ENCODE results near the gene VPS8. TPM values are rescaled to one million over a fixed set of nuclear protein-coding genes. Genes with fewer than 3 reads are reported as not detected.

VPS8 gene
- total RNA-seq, 4 donors from 2014 or later: 23.7 to 61.8 (median 37.1) TPM

GRCh38 chr3:184816614-184817013 is 4.6 kb downstream of the VPS8 start:
- 77 to 82% methylated on average over 5 of the region's 5 CpGs for WGBS, 2 donors
- no peaks in the 10 kb centered on the region for H3K27me3 ChIP-seq
- H3K27ac ChIP-seq: no peak overlapping the region
- TF ChIP-seq POLR2A (IDR thresholded peaks at IDR 0.05) (no peak), CTCF (IDR thresholded peaks at IDR 0.05) (no peak)
- no peaks in the 10 kb centered on the region for H3K9me3 ChIP-seq
- no peak for DNase-seq
- peaks cover 0 to 18% (median 0%) of the 10 kb centered on the region in 3 donors for H3K36me3 ChIP-seq
- no peak overlapping the region for H3K4me3 ChIP-seq
- intact Hi-C loops (cut with DNase I): no loop called here
- H3K4me1 ChIP-seq: peaks cover 5 to 15% (median 8%) of the 10 kb centered on the region in 3 donors

DNA sequence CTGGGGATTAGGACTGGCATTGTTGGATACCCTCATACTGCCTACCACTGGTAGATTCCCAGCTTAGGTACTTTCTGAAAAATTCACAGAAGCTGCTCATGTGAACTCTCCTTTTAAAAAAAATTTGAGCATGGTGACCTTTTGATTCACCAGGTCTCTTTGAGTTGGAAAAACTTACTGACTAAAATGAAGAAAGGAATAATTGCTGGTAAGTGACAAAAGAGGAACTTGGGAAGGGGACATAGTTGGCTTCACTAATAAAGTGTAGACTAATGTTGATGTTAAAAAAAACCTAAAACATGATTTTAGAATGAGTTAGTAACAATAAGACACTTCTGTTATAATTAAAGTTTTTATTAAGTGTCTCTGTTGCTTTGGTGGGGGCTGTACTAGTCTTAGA is 8.6 kb downstream of the VPS8 start:
- Histone ChIP-seq H3K4me1 (no peaks in the 10 kb centered on the region), H3K36me3 (peaks cover 0 to 19% (median 0%) of the 10 kb centered on the region in 3 donors), H3K27me3 (no peaks in the 10 kb centered on the region), H3K9me3 (no peaks in the 10 kb centered on the region), H3K27ac (no peak overlapping the region), H3K4me3 (no peak overlapping the region)
- intact Hi-C loops (cut with DNase I): no loop called here
- no peak for DNase-seq
- no peak for TF ChIP-seq POLR2A (IDR thresholded peaks at IDR 0.05)
- TF ChIP-seq CTCF (IDR thresholded peaks at IDR 0.05): no peak

DNA sequence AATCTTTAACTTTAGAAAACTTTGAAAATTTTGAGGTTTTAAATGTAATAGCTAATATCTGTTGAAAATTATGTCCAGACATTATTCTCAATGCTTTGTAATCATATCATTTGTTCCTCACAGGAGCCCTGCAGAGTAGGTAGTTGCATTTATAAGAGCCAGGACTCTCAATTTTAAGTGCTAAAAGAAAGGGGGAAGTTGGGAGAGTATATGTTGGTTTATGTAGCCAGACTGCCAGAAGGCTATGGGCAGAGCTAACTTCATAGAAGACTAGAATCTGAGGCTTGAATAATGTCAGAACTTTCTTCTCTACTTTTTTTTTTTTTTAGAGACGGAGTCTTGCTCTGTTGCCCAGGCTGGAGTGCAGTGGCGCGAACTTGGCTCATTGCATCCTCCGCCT is 9.1 kb downstream of the VPS8 start:
- Histone ChIP-seq H3K27me3 (no peaks in the 10 kb centered on the region), H3K4me1 (no peaks in the 10 kb centered on the region), H3K27ac (no peak overlapping the region), H3K9me3 (no peaks in the 10 kb centered on the region), H3K4me3 (no peak overlapping the region), H3K36me3 (peaks cover 0 to 19% (median 0%) of the 10 kb centered on the region in 3 donors)
- no peak for DNase-seq
- WGBS, 2 donors: 98 to 100% methylated on average over 3 to 4 of the region's 4 CpGs
- intact Hi-C loops (cut with DNase I): no loop called here
- TF ChIP-seq POLR2A (IDR thresholded peaks at IDR 0.05) (no peak), CTCF (IDR thresholded peaks at IDR 0.05) (no peak)

GRCh38 chr3:184822081-184822480 is 10.1 kb downstream of the VPS8 start:
- no peak for DNase-seq
- no peak for TF ChIP-seq POLR2A (IDR thresholded peaks at IDR 0.05)
- no peak for TF ChIP-seq CTCF (IDR thresholded peaks at IDR 0.05)
- intact Hi-C loops (cut with DNase I): no loop called here
- no peaks in the 10 kb centered on the region for H3K9me3 ChIP-seq
- H3K36me3 ChIP-seq: peaks cover 0 to 19% (median 0%) of the 10 kb centered on the region in 3 donors
- H3K4me1 ChIP-seq: no peaks in the 10 kb centered on the region
- no peaks in the 10 kb centered on the region for H3K27me3 ChIP-seq
- H3K27ac ChIP-seq: no peak overlapping the region
- H3K4me3 ChIP-seq: no peak overlapping the region

DNA sequence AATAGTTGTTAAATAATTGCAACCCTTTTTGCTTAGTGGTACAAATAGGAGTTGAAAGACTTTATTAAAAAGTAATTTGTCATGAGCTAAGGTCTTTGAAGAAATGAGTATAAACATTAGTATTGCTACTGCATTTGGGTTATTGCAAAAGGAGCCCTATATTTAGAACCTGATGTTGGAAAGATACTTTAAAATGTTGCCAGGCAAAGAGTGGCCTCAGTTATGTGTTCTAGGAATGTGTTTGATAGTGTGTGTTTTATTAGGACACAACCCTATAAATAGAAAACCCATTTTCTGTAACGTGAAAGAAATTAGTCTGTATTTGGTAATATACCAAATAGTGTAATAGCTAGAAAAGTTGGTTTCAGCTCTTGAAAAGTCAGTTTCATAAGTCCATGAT is 10.7 kb downstream of the VPS8 start:
- WGBS, 2 donors: 57 to 70% methylated on average over 1 of the region's 1 CpG
- H3K4me3 ChIP-seq: no peak overlapping the region
- intact Hi-C loops (cut with DNase I): no loop called here

More for the DNA sequence above, 10.7 kb downstream of the VPS8 start:
- Histone ChIP-seq H3K27ac (no peak overlapping the region), H3K4me1 (no peaks in the 10 kb centered on the region), H3K27me3 (no peaks in the 10 kb centered on the region), H3K36me3 (peaks cover 0 to 21% (median 0%) of the 10 kb centered on the region in 3 donors), H3K9me3 (no peaks in the 10 kb centered on the region)
- DNase-seq: no peak
- TF ChIP-seq POLR2A (IDR thresholded peaks at IDR 0.05) (no peak), CTCF (IDR thresholded peaks at IDR 0.05) (no peak)

All from esophagus squamous epithelium (tissue), 5 donors.